SH-SY5Y (cell line): Measurements from ENCODE around the gene RBBP8NL.

ENCODE experiments used
- GATA2 ChIP-seq: IDR thresholded peaks from 2 replicates; pipeline ENCODE4 v1.6.1; 2011; ENCODE audit warnings: mild to moderate bottlenecking, low read depth, low read length
- GATA3 ChIP-seq: IDR thresholded peaks from 2 replicates; pipeline ENCODE4 v1.6.1; 2011; ENCODE audit warnings: low read depth, mild to moderate bottlenecking, low read length, moderate library complexity

- TF ChIP-seq GATA3 (no peak), GATA2 (no peak)
Measured at GRCh38 chr20:62449951-62450691, 22.8 kb upstream of the RBBP8NL start.
